Activated CD4-positive, alpha-beta T cell treated with anti-CD3 and anti-CD28 coated beads, Interleukin-2, amount 50 U/mL, for 4 hours (primary cell): ENCODE measurements around the gene OLFM1.
"Not testable (repeated sequence)": the region's sequence is repeated elsewhere in the genome, so short reads cannot be mapped to it uniquely, and the experiment has no call there.

Experiments used
- DNase-seq, 2 experiments: peaks; one replicate each; pipeline ENCODE4 v3.0.0-alpha.2; 2020

Gene OLFM1

GRCh38 chr9:135109650-135110049 lies 22.2 kb downstream of the OLFM1 start:
- no peak for DNase-seq

- no peak for DNase-seq
Measured at GRCh38 chr9:135110416-135110815, 22.9 kb downstream of the OLFM1 start.

- not testable (repeated sequence) for DNase-seq
Measured at GRCh38 chr9:135111600-135111999, 24.1 kb downstream of the OLFM1 start.

GRCh38 chr9:135116371-135116770 lies 28.9 kb downstream of the OLFM1 start:
- DNase-seq = no peak

GRCh38 chr9:135116881-135117280 lies 29.4 kb downstream of the OLFM1 start:
- no peak for DNase-seq

- no peak for DNase-seq
Measured at GRCh38 chr9:135117281-135117680, 29.8 kb downstream of the OLFM1 start.

- DNase-seq = no peak
Measured at GRCh38 chr9:135119496-135120064, 32.1 kb downstream of the OLFM1 start.

- no peak for DNase-seq
Measured at GRCh38 chr9:135120249-135120648, 32.8 kb downstream of the OLFM1 start.

- no peak for DNase-seq
Measured at GRCh38 chr9:135122316-135122715, 34.8 kb downstream of the OLFM1 start.

- DNase-seq = no peak
Measured at GRCh38 chr9:135123126-135123772, 35.8 kb downstream of the OLFM1 start.

GRCh38 chr9:135123773-135124134 lies 36.3 kb downstream of the OLFM1 start:
- no peak for DNase-seq

GRCh38 chr9:135126451-135127187 lies 39.2 kb downstream of the OLFM1 start:
- DNase-seq = no peak

- DNase-seq = no peak
Measured at GRCh38 chr9:135127718-135128670, 40.5 kb downstream of the OLFM1 start.

GRCh38 chr9:135129137-135129695 lies 41.7 kb downstream of the OLFM1 start:
- DNase-seq = no peak

GRCh38 chr9:135130207-135130976 lies 42.9 kb downstream of the OLFM1 start:
- no peak for DNase-seq

GRCh38 chr9:135131488-135131887 lies 44.0 kb downstream of the OLFM1 start:
- no peak for DNase-seq

- no peak for DNase-seq
Measured at GRCh38 chr9:135132008-135132407, 44.5 kb downstream of the OLFM1 start.

GRCh38 chr9:135134268-135135022 lies 47.0 kb downstream of the OLFM1 start:
- no peak for DNase-seq

GRCh38 chr9:135135171-135135928 lies 47.9 kb downstream of the OLFM1 start:
- no peak for DNase-seq

- DNase-seq = no peak
Measured at GRCh38 chr9:135135929-135136315, 48.5 kb downstream of the OLFM1 start.
